CD4-positive, CD25-positive, alpha-beta regulatory T cell (primary cell): ENCODE results near the gene SAMHD1. TPM values are rescaled to one million over a fixed set of nuclear protein-coding genes. Genes with fewer than 3 reads are reported as not detected.

ENCODE experiments used
- ATAC-seq, 2 donors: fragments of 150-1000 bp; cut with Tn5 transposase; one replicate each; pipeline ENCODE4 v1.10.0; 2021; ENCODE audit warnings: low read depth in 2 of 2, moderate number of reproducible peaks in 2 of 2, moderate library complexity in 1 of 2
- DNase-seq, 3 donors: peaks; one replicate each; pipeline versions ENCODE4 v3.0.0 to v3.0.0-alpha.2; 2012 to 2022; ENCODE audit warnings: mixed read lengths in 1 of 3
- H3K27ac ChIP-seq: one replicate; pipeline ENCODE4 v1.7.0; 2013; ENCODE audit warnings: mild to moderate bottlenecking, low read length; ENCODE audit not compliant: insufficient read depth, poor library complexity, severe bottlenecking
- H3K27me3 ChIP-seq: one replicate; pipeline ENCODE4 v1.7.0; 2013; ENCODE audit warnings: low read length; ENCODE audit not compliant: control insufficient read depth, insufficient read depth
- H3K36me3 ChIP-seq: one replicate; pipeline ENCODE4 v1.7.0; 2013; ENCODE audit warnings: mild to moderate bottlenecking, low read length, moderate library complexity; ENCODE audit not compliant: control insufficient read depth, insufficient read depth
- H3K4me1 ChIP-seq: 2 replicates; pipeline ENCODE4 v1.7.0; 2013; ENCODE audit warnings: mild to moderate bottlenecking, low read length; ENCODE audit not compliant: insufficient read depth, control insufficient read depth, poor library complexity, severe bottlenecking
- H3K4me3 ChIP-seq: one replicate; pipeline ENCODE4 v1.7.0; 2013; ENCODE audit warnings: low read depth, mild to moderate bottlenecking, low read length, moderate library complexity
- H3K9me3 ChIP-seq, 2 experiments: 1 replicate in 1 of 2; 2 replicates in 1 of 2; pipeline ENCODE4 v1.7.0; 2013; ENCODE audit warnings: low read length in 2 of 2, mild to moderate bottlenecking in 1 of 2, moderate library complexity in 1 of 2; ENCODE audit not compliant: control insufficient read depth in 2 of 2
- H3K27ac Mint-ChIP-seq, 3 donors: one replicate each; pipeline ENCODE4 v1.8.0; 2020 to 2022; ENCODE audit warnings: mild to moderate bottlenecking in 3 of 3, mixed read lengths in 3 of 3, moderate library complexity in 2 of 3
- H3K27me3 Mint-ChIP-seq: one replicate; pipeline ENCODE4 v1.8.0; 2022; ENCODE audit warnings: mild to moderate bottlenecking, mixed read lengths
- H3K36me3 Mint-ChIP-seq: one replicate; pipeline ENCODE4 v1.8.0; 2020; ENCODE audit warnings: mixed read lengths
- H3K4me1 Mint-ChIP-seq, 4 donors: one replicate each; pipeline ENCODE4 v1.8.0; 2020 to 2022; ENCODE audit warnings: mixed read lengths in 4 of 4, mild to moderate bottlenecking in 1 of 4
- H3K4me3 Mint-ChIP-seq, 4 donors: one replicate each; pipeline ENCODE4 v1.8.0; 2020 to 2022; ENCODE audit warnings: mild to moderate bottlenecking in 4 of 4, mixed read lengths in 4 of 4, moderate library complexity in 3 of 4
- H3K9me3 Mint-ChIP-seq, 7 donors: one replicate each; pipeline ENCODE4 v1.8.0; 2020 to 2022; ENCODE audit warnings: mixed read lengths in 7 of 7, mild to moderate bottlenecking in 3 of 7, moderate library complexity in 2 of 7
- polyA plus RNA-seq, 4 donors: library from polyadenylated mRNA; unstranded; fragments of 300-500 nt; fragmentation: Illumina TruSeq; gene quantifications; one replicate each; pipeline ENCODE4 v1.2.3, GENCODE V29; 2021
- total RNA-seq: library from RNA; stranded (reverse); gene quantifications from one replicate; pipeline ENCODE4 v1.2.3, GENCODE V29; 2022

The SAMHD1 gene
- total and polyA plus RNA-seq, 5 donors from 2014 or later: 327 to 723 (median 416) TPM

DNA sequence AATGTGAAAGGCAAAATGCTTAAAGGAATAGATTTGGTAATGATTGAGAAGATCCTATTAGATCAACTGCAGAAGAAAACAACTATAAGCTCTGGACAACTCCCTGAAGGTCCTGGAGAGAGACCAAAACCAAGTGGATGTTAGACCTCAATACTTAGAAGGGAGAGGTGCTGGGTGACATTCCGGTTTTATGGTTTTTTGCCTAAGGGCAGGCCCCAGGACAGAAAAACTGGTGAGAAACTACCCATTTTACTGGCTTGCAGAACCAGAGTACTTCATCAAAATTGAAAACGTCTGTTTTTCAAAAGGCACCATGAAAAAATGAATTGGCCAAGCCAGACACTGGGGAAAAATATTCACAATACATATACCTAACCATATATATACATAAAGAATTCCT lies 26.3 kb downstream of the SAMHD1 start:
- peaks cover 22 to 77% (median 43%) of the 10 kb centered on the region in 4 donors for H3K4me1 Mint-ChIP-seq
- DNase-seq (no peak), ATAC-seq (no peak)
- Histone ChIP-seq H3K4me1 (peaks cover 51% of the 10 kb centered on the region), H3K9me3 (no peaks in the 10 kb centered on the region), H3K4me3 (peak overlapping the region; percentile 56), H3K27ac (peak overlapping the region; percentile 15), H3K36me3 (peaks cover 89% of the 10 kb centered on the region), H3K27me3 (no peaks in the 10 kb centered on the region)
- H3K36me3 Mint-ChIP-seq: peaks cover 48% of the 10 kb centered on the region
- H3K27ac Mint-ChIP-seq: peak overlapping the region; percentile 52 to 94 (median 87)
- H3K27me3 Mint-ChIP-seq: no peaks in the 10 kb centered on the region
- peak overlapping the region; percentile 25 to 63 (median 34) for H3K4me3 Mint-ChIP-seq
- no peaks in the 10 kb centered on the region for H3K9me3 Mint-ChIP-seq

DNA sequence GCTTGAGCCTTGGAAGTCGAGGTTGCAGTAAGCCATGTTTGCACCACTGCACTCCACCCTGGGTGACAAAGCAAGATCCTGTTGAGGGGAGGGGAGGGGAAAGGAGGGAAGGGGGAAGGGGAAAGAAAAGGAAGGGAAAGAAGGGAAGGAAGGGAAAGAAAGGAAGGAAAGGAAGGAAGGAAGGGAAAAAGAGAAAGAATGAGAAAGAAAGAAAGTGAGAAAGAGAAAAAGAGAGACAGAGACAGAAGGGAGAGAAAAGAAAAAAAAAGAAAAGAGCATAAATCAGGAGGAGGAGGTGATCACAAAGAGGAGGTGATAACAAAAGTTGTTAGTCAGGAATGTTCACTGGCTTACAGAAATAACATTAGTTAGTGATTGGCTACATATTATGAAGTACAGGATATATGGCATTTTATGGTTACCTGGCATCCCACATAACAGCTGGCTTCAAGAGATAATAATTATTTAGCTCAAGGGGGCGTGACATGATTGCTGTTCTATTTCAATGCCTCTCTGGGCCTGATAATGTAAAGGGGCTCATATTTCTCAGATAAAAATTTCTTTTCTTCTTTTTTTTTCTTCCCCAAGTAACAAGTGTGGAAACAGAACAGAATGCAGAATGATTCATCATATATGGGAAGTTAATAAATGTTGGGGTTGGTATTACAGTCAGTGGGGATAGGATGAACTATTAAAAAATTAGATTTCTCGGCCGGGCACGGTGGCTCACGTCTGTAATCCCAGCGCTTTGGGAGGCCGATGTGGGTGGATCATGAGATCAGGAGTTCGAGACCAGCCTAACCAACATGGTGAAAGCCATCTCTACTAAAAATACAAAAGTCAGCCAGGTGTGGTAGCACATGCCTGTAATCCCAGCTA lies 27.1 kb downstream of the SAMHD1 start:
- DNase-seq (no peak), ATAC-seq (no peak)
- Mint-ChIP-seq H3K9me3 (no peaks in the 10 kb centered on the region), H3K27me3 (no peaks in the 10 kb centered on the region), H3K36me3 (peaks cover 48% of the 10 kb centered on the region), H3K4me3 (peak overlapping the region; percentile 26 to 65 (median 60)), H3K4me1 (peaks cover 22 to 76% (median 43%) of the 10 kb centered on the region in 4 donors), H3K27ac (peak overlapping the region; percentile 78 to 90 (median 85))
- H3K27ac ChIP-seq: peak overlapping the region; percentile 62
- no peak overlapping the region for H3K4me3 ChIP-seq
- H3K27me3 ChIP-seq: no peaks in the 10 kb centered on the region
- H3K36me3 ChIP-seq: peaks cover 90% of the 10 kb centered on the region
- H3K9me3 ChIP-seq: no peaks in the 10 kb centered on the region
- H3K4me1 ChIP-seq: peaks cover 51% of the 10 kb centered on the region

DNA sequence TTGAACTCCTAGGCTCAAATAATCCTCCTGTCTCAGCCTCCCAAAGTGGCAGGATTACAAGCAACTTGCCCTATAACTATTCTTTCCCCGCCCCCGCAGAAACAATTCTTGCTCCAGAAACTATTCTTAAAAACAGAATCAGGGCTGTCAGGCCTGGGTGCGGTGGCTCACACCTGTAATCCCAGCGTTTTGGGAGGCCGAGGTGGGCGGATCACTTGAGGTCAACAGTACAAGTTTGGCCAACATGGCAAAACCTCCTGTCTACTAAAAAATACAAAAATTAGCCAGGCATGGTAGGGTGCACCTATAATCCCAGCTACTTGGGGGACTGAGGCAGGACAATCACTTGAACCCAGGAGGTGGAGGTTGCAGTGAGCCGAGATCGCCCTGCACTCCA lies 31.2 kb downstream of the SAMHD1 start:
- Mint-ChIP-seq H3K27ac (peak overlapping the region in 1 of 3 donors; percentile 70), H3K9me3 (no peaks in the 10 kb centered on the region), H3K4me1 (peaks cover 9 to 53% (median 28%) of the 10 kb centered on the region in 4 donors), H3K27me3 (no peaks in the 10 kb centered on the region), H3K4me3 (no peak overlapping the region), H3K36me3 (peaks cover 29% of the 10 kb centered on the region)
- no peak overlapping the region for H3K4me3 ChIP-seq
- peaks cover 92% of the 10 kb centered on the region for H3K36me3 ChIP-seq
- ATAC-seq: no peak
- peaks cover 37% of the 10 kb centered on the region for H3K4me1 ChIP-seq
- H3K27ac ChIP-seq: peak overlapping the region; percentile 45
- H3K9me3 ChIP-seq: no peaks in the 10 kb centered on the region
- H3K27me3 ChIP-seq: no peaks in the 10 kb centered on the region
- no peak for DNase-seq

DNA sequence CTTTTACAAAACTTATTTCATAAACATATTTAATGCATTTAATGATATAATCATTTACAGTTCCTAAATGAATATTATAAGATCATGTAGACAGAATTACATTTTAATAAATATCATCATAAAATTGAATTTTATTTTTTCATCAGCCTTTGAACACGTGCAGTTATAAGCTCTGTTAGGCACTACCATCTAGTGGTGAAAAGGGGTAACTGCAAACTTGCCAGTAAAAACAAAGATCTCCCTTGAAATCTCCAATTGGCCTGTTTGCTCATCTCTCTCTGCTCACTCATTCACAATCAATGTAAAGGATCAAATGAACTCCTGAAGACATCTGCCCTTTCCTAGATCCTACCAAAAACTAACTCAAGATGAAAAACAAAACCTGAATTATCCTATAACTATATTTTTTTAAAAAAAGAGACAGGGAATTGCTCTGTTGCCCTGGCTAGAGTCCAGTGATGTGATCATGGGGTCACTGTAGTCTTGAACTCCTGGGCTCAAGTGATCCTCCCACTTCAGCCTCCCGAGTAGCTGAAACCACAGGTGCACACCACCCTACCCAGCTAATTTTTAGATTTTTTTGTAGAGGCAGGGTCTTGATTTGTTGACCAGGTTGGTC lies 31.7 kb downstream of the SAMHD1 start:
- peak overlapping the region; percentile 45 for H3K27ac ChIP-seq
- Mint-ChIP-seq H3K27ac (peak overlapping the region; percentile 70 to 82 (median 79)), H3K36me3 (peaks cover 27% of the 10 kb centered on the region), H3K4me3 (peak overlapping the region in 3 of 4 donors; percentile 27 to 39 (median 35)), H3K9me3 (no peaks in the 10 kb centered on the region), H3K4me1 (peaks cover 4 to 52% (median 24%) of the 10 kb centered on the region in 4 donors), H3K27me3 (no peaks in the 10 kb centered on the region)
- H3K4me1 ChIP-seq: peaks cover 33% of the 10 kb centered on the region
- DNase-seq: peak; percentile 24 to 79 (median 70)
- peak; percentile 72 to 83 for ATAC-seq
- no peaks in the 10 kb centered on the region for H3K9me3 ChIP-seq
- no peaks in the 10 kb centered on the region for H3K27me3 ChIP-seq
- peak overlapping the region; percentile 44 for H3K4me3 ChIP-seq
- peaks cover 93% of the 10 kb centered on the region for H3K36me3 ChIP-seq

DNA sequence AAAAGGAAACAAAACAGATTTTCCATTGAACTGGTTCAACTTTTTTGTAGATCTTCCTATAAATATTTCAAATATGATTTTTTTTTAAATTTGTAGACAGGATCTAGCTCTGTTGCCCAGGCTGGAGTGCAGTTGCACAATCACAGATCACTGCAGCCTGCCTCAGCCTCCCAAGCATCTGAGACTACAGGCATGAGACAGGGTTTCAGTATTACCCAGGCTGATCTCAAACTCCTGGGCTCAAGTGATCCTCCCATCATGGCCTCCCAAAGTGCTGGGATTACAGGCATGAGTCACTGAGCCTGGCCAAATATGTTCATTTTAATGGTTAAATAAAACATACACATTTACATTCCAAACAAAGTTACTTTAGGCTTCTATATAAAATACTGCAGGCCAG lies 33.6 kb downstream of the SAMHD1 start:
- H3K9me3 Mint-ChIP-seq: no peaks in the 10 kb centered on the region
- H3K36me3 Mint-ChIP-seq: peaks cover 28% of the 10 kb centered on the region
- peaks cover 4 to 40% (median 13%) of the 10 kb centered on the region in 4 donors for H3K4me1 Mint-ChIP-seq
- H3K27ac Mint-ChIP-seq: no peak overlapping the region
- DNase-seq (no peak), ATAC-seq (no peak)
- H3K4me3 Mint-ChIP-seq: no peak overlapping the region
- no peaks in the 10 kb centered on the region for H3K27me3 ChIP-seq
- H3K27me3 Mint-ChIP-seq: no peaks in the 10 kb centered on the region
- peak overlapping the region; percentile 5 for H3K27ac ChIP-seq
- no peaks in the 10 kb centered on the region for H3K9me3 ChIP-seq
- H3K36me3 ChIP-seq: peaks cover 90% of the 10 kb centered on the region
- H3K4me1 ChIP-seq: peaks cover 19% of the 10 kb centered on the region
- H3K4me3 ChIP-seq: no peak overlapping the region

DNA sequence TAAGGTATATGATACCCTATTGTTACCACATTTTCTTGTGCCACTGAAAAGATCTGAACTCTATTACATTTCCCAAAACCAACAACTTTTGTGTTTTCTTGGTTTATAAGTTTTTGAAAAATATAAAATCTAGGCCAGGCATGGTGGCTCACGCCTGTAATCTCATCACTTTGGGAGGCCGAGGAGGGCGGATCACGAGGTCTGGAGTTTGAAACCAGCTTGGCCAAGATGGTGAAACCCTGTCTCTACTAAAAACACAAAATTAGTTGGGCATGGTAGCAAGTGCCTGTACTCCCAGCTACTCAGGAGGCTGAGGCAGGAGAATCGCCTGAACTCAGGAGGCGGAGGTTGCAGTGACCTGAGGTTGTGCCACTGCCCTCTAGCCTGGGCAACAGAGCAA lies 34.3 kb downstream of the SAMHD1 start:
- Histone ChIP-seq H3K36me3 (peaks cover 90% of the 10 kb centered on the region), H3K27ac (peak overlapping the region; percentile 5), H3K9me3 (no peaks in the 10 kb centered on the region), H3K4me1 (peaks cover 14% of the 10 kb centered on the region), H3K27me3 (no peaks in the 10 kb centered on the region), H3K4me3 (no peak overlapping the region)
- no peak overlapping the region for H3K27ac Mint-ChIP-seq
- no peak for ATAC-seq
- no peaks in the 10 kb centered on the region for H3K9me3 Mint-ChIP-seq
- H3K4me1 Mint-ChIP-seq: peaks cover 5 to 35% (median 14%) of the 10 kb centered on the region in 4 donors
- peak overlapping the region in 1 of 4 donors; percentile 38 for H3K4me3 Mint-ChIP-seq
- DNase-seq: no peak
- H3K27me3 Mint-ChIP-seq: no peaks in the 10 kb centered on the region
- peaks cover 28% of the 10 kb centered on the region for H3K36me3 Mint-ChIP-seq

DNA sequence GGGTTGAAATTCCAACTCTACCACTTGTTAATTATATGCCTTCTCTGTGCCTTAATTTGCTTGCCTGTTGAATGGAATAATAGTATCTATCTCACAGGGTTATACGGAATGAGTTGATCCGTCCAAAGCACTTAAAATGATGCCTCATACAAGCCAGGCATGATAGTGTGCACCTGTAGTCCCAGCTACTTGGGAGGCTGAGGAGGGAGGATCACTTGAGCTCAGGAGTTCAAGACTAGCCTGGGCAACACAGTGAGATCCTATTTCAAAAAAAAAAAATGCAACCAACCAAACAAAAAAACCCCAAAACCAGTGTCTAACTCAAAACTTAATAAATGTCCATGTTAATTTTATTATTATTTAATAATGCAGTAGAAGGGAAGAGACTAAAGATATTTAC lies 35.3 kb downstream of the SAMHD1 start:
- H3K27ac ChIP-seq: peak overlapping the region; percentile 15

More for the DNA sequence above, 35.3 kb downstream of the SAMHD1 start:
- Histone ChIP-seq H3K4me1 (peaks cover 13% of the 10 kb centered on the region), H3K27me3 (no peaks in the 10 kb centered on the region), H3K9me3 (no peaks in the 10 kb centered on the region), H3K4me3 (no peak overlapping the region), H3K36me3 (peaks cover 91% of the 10 kb centered on the region)
- no peak overlapping the region for H3K27ac Mint-ChIP-seq
- H3K9me3 Mint-ChIP-seq: no peaks in the 10 kb centered on the region
- peaks cover 10 to 32% (median 20%) of the 10 kb centered on the region in 4 donors for H3K4me1 Mint-ChIP-seq
- DNase-seq (no peak), ATAC-seq (no peak)
- peaks cover 38% of the 10 kb centered on the region for H3K36me3 Mint-ChIP-seq
- H3K4me3 Mint-ChIP-seq: peak overlapping the region in 1 of 4 donors; percentile 21
- no peaks in the 10 kb centered on the region for H3K27me3 Mint-ChIP-seq
